K562 (cell line): Measurements from ENCODE around the gene AMBRA1. TPM values are rescaled to one million over a fixed set of nuclear protein-coding genes. Genes with fewer than 3 reads are reported as not detected.
A peak's percentile ranks its signal among the peaks of the same experiment; 100 is the strongest.

Experiments used
- CREM ChIP-seq: IDR thresholded peaks from 2 replicates; pipeline ENCODE4 v1.6.1; 2014; ENCODE audit warnings: antibody characterized with exemption, low read depth
- HDAC2 ChIP-seq: fragments of 450-650 bp; IDR thresholded peaks from 2 replicates; pipeline ENCODE4 v1.6.1; 2016; ENCODE audit warnings: mild to moderate bottlenecking
- KDM1A ChIP-seq, 2 experiments: fragments of 450-650 bp; IDR thresholded peaks; 2 replicates each; pipeline ENCODE4 v1.6.1; 2016; ENCODE audit warnings: mild to moderate bottlenecking in 2 of 2
- LEF1 ChIP-seq: fragments of 450-650 bp; IDR thresholded peaks from 2 replicates; pipeline ENCODE4 v1.6.1; 2016; ENCODE audit warnings: mild to moderate bottlenecking
- NFE2 ChIP-seq: IDR thresholded peaks from 2 replicates; pipeline ENCODE4 v1.6.1; 2014; ENCODE audit warnings: antibody characterized with exemption, low read depth
- PHF21A ChIP-seq: fragments of 450-650 bp; IDR thresholded peaks from 2 replicates; pipeline ENCODE4 v1.6.1; 2017; ENCODE audit warnings: low read depth, borderline replicate concordance
- RFX7 ChIP-seq: fragments of 250-450 bp; sonication (Bioruptor Pico); IDR thresholded peaks from 2 replicates; pipeline ENCODE4 v1.5.1; 2021; ENCODE audit warnings: mild to moderate bottlenecking
- TFAP4 ChIP-seq: sonication (generic); formaldehyde crosslinking; IDR thresholded peaks from 2 replicates; pipeline ENCODE4 v1.8.0; 2022; ENCODE audit warnings: missing genetic modification reagents, mild to moderate bottlenecking, moderate library complexity, borderline replicate concordance
- TGIF2 ChIP-seq: sonication (generic); formaldehyde crosslinking; IDR thresholded peaks from 2 replicates; pipeline ENCODE4 v1.8.1; 2022; ENCODE audit warnings: mild to moderate bottlenecking, missing genetic modification reagents, moderate library complexity
- ZFX ChIP-seq: sonication (generic); formaldehyde crosslinking; IDR thresholded peaks from 2 replicates; pipeline ENCODE4 v1.8.0; 2022; ENCODE audit warnings: mild to moderate bottlenecking, missing genetic modification reagents, moderate library complexity
- ZNF175 ChIP-seq: fragments of 200-800 bp; sonication (Bioruptor generic); IDR thresholded peaks from 2 replicates; pipeline ENCODE4 v1.6.1; 2016; ENCODE audit warnings: low read depth, mild to moderate bottlenecking, missing genetic modification characterization, missing compliant biosample characterization
- ZNF197 ChIP-seq: fragments of 200-800 bp; sonication (Bioruptor generic); IDR thresholded peaks from 2 replicates; pipeline ENCODE4 v1.6.1; 2016; ENCODE audit warnings: low read depth, missing genetic modification characterization, missing compliant biosample characterization
- ZNF282 ChIP-seq: sonication (generic); formaldehyde crosslinking; IDR thresholded peaks from 2 replicates; pipeline ENCODE4 v1.8.1; 2023; ENCODE audit warnings: missing genetic modification reagents
- ZNF395 ChIP-seq: fragments of 200-800 bp; sonication (Bioruptor generic); IDR thresholded peaks from 2 replicates; pipeline ENCODE4 v1.6.1; 2017; ENCODE audit warnings: missing genetic modification characterization, missing compliant biosample characterization
- ZNF696 ChIP-seq: fragments of 250-450 bp; sonication (Bioruptor Pico); conservative IDR thresholded peaks from 2 replicates; pipeline ENCODE4 v1.4.0; 2020; ENCODE audit warnings: mild to moderate bottlenecking, moderate library complexity
- ZNF740 ChIP-seq, 3 experiments: fragments of 200-800 bp in 1 of 3; sonication (Bioruptor generic) in 1 of 3; sonication (generic) in 1 of 3; formaldehyde crosslinking in 1 of 3; IDR thresholded peaks; 2 replicates each; pipeline versions ENCODE4 v1.6.1 to v1.8.0; 2016 to 2022; ENCODE audit warnings: mild to moderate bottlenecking in 2 of 3, missing compliant biosample characterization in 2 of 3, missing genetic modification characterization in 2 of 3, missing genetic modification reagents in 1 of 3
- ZZZ3 ChIP-seq: fragments of 450-650 bp; IDR thresholded peaks from 2 replicates; pipeline ENCODE4 v1.6.1; 2016; ENCODE audit warnings: antibody characterized with exemption, mild to moderate bottlenecking, moderate library complexity
- polyA plus RNA-seq, 8 experiments: library from polyadenylated mRNA; depleted of rRNA in 4 of 8; stranded (reverse) in 5 of 8; unstranded in 3 of 8; fragments of >200 nt; fragmentation: Nextera tagmentation in 2 of 8; fragmentation: Illumina TruSeq in 1 of 8; extraction: Ambion mirVana in 2 of 8; extraction: Trizol in 1 of 8; gene quantifications; 2 replicates each; pipeline versions ENCODE4 v1.2.1 to v1.2.3, GENCODE V29; 2011 to 2014; ENCODE audit warnings: inconsistent platforms in 1 of 8, missing spikeins in 1 of 8
- total RNA-seq, 7 experiments: library from RNA; depleted of rRNA in 6 of 7; stranded (reverse); fragments of >200 nt in 6 of 7; fragmentation: Illumina TruSeq in 2 of 7; extraction: Trizol in 2 of 7; gene quantifications; 2 replicates each; pipeline versions ENCODE4 v1.2.1 to v1.2.3, GENCODE V29; 2011 to 2021; ENCODE audit warnings: low replicate concordance in 1 of 7
- TF ChIP-seq, protein P1 (sequence below): sonication (generic); formaldehyde crosslinking; IDR thresholded peaks from 2 replicates; pipeline ENCODE4 v1.8.0; 2022; ENCODE audit warnings: mild to moderate bottlenecking, missing genetic modification reagents
- TF ChIP-seq, protein P2 (sequence below): fragments of 450-650 bp; formaldehyde crosslinking; IDR thresholded peaks from 2 replicates; pipeline ENCODE4 v1.4.0; 2020; ENCODE audit warnings: mild to moderate bottlenecking, mixed read lengths

Gene AMBRA1
- total and polyA plus RNA-seq, 9 of the 15 experiments (the other 6 are each of a cell fraction or from before 2014, with no cell fraction given) = 0.15 to 24.5 (median 13.0) TPM

GRCh38 chr11:46392421-46393230 lies 201.2 kb downstream of the AMBRA1 start (continued):
- TF ChIP-seq LEF1 (no peak), TGIF2 (CRISPR knock-in tag) (peak; percentile 98), HDAC2 (peak; percentile 87), PHF21A (peak; percentile 61; the same call in 1 of the 2 replicates), CREM (peak; percentile 58; the same call in 1 of the 2 replicates), TFAP4 (CRISPR knock-in tag) (peak; percentile 94), ZFX (CRISPR knock-in tag) (peak; percentile 45), ZNF740 (CRISPR knock-in tag; IDR thresholded peaks at IDR 0.05) (peak; percentile 68; the same call in 1 of the 2 replicates), ZNF740 (tag; IDR thresholded peaks at IDR 0.05) (no peak), ZNF197 (peak; percentile 44; the same call in 1 of the 2 replicates), ZNF395 (peak; percentile 81), ZZZ3 (no peak), ZNF175 (peak; percentile 74), RFX7 (no peak), ZNF696 (CRISPR knock-in tag) (no peak), ZNF282 (CRISPR knock-in tag) (peak; percentile 83; the same call in 1 of the 2 replicates), KDM1A (IDR thresholded peaks at IDR 0.05) (peak in 1 of 2 experiments; percentile 39; a peak in 1 of 4 replicates), NFE2 (no peak)
- TF ChIP-seq, protein P1, sequence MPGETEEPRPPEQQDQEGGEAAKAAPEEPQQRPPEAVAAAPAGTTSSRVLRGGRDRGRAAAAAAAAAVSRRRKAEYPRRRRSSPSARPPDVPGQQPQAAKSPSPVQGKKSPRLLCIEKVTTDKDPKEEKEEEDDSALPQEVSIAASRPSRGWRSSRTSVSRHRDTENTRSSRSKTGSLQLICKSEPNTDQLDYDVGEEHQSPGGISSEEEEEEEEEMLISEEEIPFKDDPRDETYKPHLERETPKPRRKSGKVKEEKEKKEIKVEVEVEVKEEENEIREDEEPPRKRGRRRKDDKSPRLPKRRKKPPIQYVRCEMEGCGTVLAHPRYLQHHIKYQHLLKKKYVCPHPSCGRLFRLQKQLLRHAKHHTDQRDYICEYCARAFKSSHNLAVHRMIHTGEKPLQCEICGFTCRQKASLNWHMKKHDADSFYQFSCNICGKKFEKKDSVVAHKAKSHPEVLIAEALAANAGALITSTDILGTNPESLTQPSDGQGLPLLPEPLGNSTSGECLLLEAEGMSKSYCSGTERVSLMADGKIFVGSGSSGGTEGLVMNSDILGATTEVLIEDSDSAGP (CRISPR knock-in tag) = no peak
- TF ChIP-seq, protein P2, sequence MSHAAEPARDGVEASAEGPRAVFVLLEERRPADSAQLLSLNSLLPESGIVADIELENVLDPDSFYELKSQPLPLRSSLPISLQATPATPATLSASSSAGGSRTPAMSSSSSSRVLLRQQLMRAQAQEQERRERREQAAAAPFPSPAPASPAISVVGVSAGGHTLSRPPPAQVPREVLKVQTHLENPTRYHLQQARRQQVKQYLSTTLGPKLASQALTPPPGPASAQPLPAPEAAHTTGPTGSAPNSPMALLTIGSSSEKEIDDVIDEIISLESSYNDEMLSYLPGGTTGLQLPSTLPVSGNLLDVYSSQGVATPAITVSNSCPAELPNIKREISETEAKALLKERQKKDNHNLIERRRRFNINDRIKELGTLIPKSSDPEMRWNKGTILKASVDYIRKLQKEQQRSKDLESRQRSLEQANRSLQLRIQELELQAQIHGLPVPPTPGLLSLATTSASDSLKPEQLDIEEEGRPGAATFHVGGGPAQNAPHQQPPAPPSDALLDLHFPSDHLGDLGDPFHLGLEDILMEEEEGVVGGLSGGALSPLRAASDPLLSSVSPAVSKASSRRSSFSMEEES = no peak
